HG02938 (cell line): ENCODE data around the gene RYR1.
"Not testable (repeated sequence)": the region's sequence is repeated elsewhere in the genome, so short reads cannot be mapped to it uniquely, and the experiment has no call there.

Experiments
- ATAC-seq: cut with Tn5 transposase; IDR thresholded peaks from one replicate; pipeline ENCODE4 v1.9.1; 2021; ENCODE audit warnings: mild to moderate bottlenecking, moderate library complexity; ENCODE audit not compliant: unreplicated experiment

The RYR1 gene

GRCh38 chr19:38488096-38488495 lies 54.6 kb downstream of the RYR1 start:
- no peak for ATAC-seq

- no peak for ATAC-seq
Observed at GRCh38 chr19:38488776-38489481, 55.4 kb downstream of the RYR1 start.

GRCh38 chr19:38490861-38491260 lies 57.4 kb downstream of the RYR1 start:
- ATAC-seq, result no peak

- ATAC-seq, result no peak
Observed at GRCh38 chr19:38492181-38492813, 58.8 kb downstream of the RYR1 start.

GRCh38 chr19:38494379-38494778 lies 60.9 kb downstream of the RYR1 start:
- ATAC-seq, result no peak

- not testable (repeated sequence) for ATAC-seq
Observed at GRCh38 chr19:38495375-38495774, 61.9 kb downstream of the RYR1 start.

GRCh38 chr19:38496116-38496515 lies 62.6 kb downstream of the RYR1 start:
- ATAC-seq, result no peak

- no peak for ATAC-seq
Observed at GRCh38 chr19:38496603-38497487, 63.4 kb downstream of the RYR1 start.

GRCh38 chr19:38497907-38498306 lies 64.4 kb downstream of the RYR1 start:
- ATAC-seq, result no peak

GRCh38 chr19:38499532-38499931 lies 66.0 kb downstream of the RYR1 start:
- no peak for ATAC-seq

GRCh38 chr19:38500450-38500849 lies 67.0 kb downstream of the RYR1 start:
- no peak for ATAC-seq

- ATAC-seq, result no peak
Observed at GRCh38 chr19:38502410-38503076, 69.1 kb downstream of the RYR1 start.

- ATAC-seq, result no peak
Observed at GRCh38 chr19:38503077-38503410, 69.6 kb downstream of the RYR1 start.

- no peak for ATAC-seq
Observed at GRCh38 chr19:38505958-38506357, 72.5 kb downstream of the RYR1 start.

- ATAC-seq, result no peak
Observed at GRCh38 chr19:38506375-38506722, 72.9 kb downstream of the RYR1 start.

- ATAC-seq, result no peak
Observed at GRCh38 chr19:38506723-38507550, 73.4 kb downstream of the RYR1 start.

- ATAC-seq, result no peak
Observed at GRCh38 chr19:38507551-38508127, 74.1 kb downstream of the RYR1 start.

GRCh38 chr19:38508507-38508906 lies 75.0 kb downstream of the RYR1 start:
- ATAC-seq, result no peak

- no peak for ATAC-seq
Observed at GRCh38 chr19:38509027-38509426, 75.5 kb downstream of the RYR1 start.

GRCh38 chr19:38511074-38511708 lies 77.7 kb downstream of the RYR1 start:
- no peak for ATAC-seq
